MCF 10A (cell line): ENCODE measurements around the gene ST3GAL3. TPM values are rescaled to one million over a fixed set of nuclear protein-coding genes. Genes with fewer than 3 reads are reported as not detected.

Experiments
- BruUV-seq: library from RNA; stranded (reverse); fragments of 400-500 nt; replicated peaks from 2 replicates; lab custom pipeline; 2021; lab: Mats Ljungman, UMichigan
- CTCF ChIA-PET: fragments of 300-600 bp; sonication (Branson Sonifier 250); formaldehyde crosslinking; extraction: SDS; loops from one replicate; lab custom pipeline; 2021; ENCODE audit warnings: antibody characterized with exemption, inconsistent platforms; lab: Yijun Ruan, JAX
- POLR2A ChIA-PET: fragments of 300-600, 350-650 bp; sonication (Branson Sonifier 250); formaldehyde crosslinking; extraction: SDS; loops from one replicate; lab custom pipeline; 2020; ENCODE audit warnings: antibody characterized with exemption, inconsistent platforms; lab: Yijun Ruan, JAX
- DNase-seq: peaks from one replicate; pipeline ENCODE4 v3.0.0-alpha.2; 2018; ENCODE audit not compliant: unreplicated experiment
- H3K27ac Mint-ChIP-seq: one replicate; pipeline ENCODE4 v1.8.0; 2022; ENCODE audit warnings: mild to moderate bottlenecking, low read depth, mixed read lengths; ENCODE audit not compliant: unreplicated experiment
- H3K27me3 Mint-ChIP-seq: one replicate; pipeline ENCODE4 v1.8.0; 2022; ENCODE audit warnings: mixed read lengths; ENCODE audit not compliant: insufficient read depth, unreplicated experiment
- H3K36me3 Mint-ChIP-seq: one replicate; pipeline ENCODE4 v1.8.0; 2022; ENCODE audit warnings: mild to moderate bottlenecking, moderate library complexity, mixed read lengths; ENCODE audit not compliant: insufficient read depth, unreplicated experiment
- H3K4me1 Mint-ChIP-seq: one replicate; pipeline ENCODE4 v1.8.0; 2022; ENCODE audit warnings: mixed read lengths; ENCODE audit not compliant: insufficient read depth, unreplicated experiment
- H3K4me3 Mint-ChIP-seq: one replicate; pipeline ENCODE4 v1.8.0; 2022; ENCODE audit warnings: mild to moderate bottlenecking, moderate library complexity, mixed read lengths; ENCODE audit not compliant: unreplicated experiment
- H3K9me3 Mint-ChIP-seq: one replicate; pipeline ENCODE4 v1.8.0; 2022; ENCODE audit warnings: mixed read lengths; ENCODE audit not compliant: unreplicated experiment
- CTCF ChIP-seq: fragments of 200-600 bp; IDR thresholded peaks from one replicate; pipeline ENCODE4 v1.8.0; 2022; ENCODE audit warnings: antibody characterized with exemption, mild to moderate bottlenecking; ENCODE audit not compliant: unreplicated experiment
- intact Hi-C: fragments of 100-400 bp; cut with micrococcal nuclease; formaldehyde crosslinking; loops from 2 replicates; pipeline ENCODE4 v1.14.1; 2022
- total RNA-seq: library from RNA; stranded (reverse); gene quantifications from 2 replicates; pipeline ENCODE4 v1.2.3, GENCODE V29; 2022

ST3GAL3 gene
- total RNA-seq, 1 experiment from 2014 or later: 24.2 TPM

- Mint-ChIP-seq H3K9me3 (no peaks in the 10 kb centered on the region), H3K4me1 (no peaks in the 10 kb centered on the region), H3K4me3 (no peak overlapping the region), H3K27me3 (no peaks in the 10 kb centered on the region), H3K27ac (no peak overlapping the region), H3K36me3 (no peaks in the 10 kb centered on the region)
- POLR2A ChIA-PET: no interaction called here
- BruUV-seq: no TSS peak
- no peak for TF ChIP-seq CTCF
- intact Hi-C loops: no loop called here
- peak; percentile 29 for DNase-seq
- CTCF ChIA-PET: interaction anchor here (0.9 kb wide), 1 partner anchor 49 kb away, joined by 8 read pairs; no protein-coding TSS in a partner anchor
Observed at GRCh38 chr1:43885279-43885801, 178.0 kb downstream of the ST3GAL3 start.

GRCh38 chr1:43887748-43888147, 180.4 kb downstream of the ST3GAL3 start:
- H3K27me3 Mint-ChIP-seq: no peaks in the 10 kb centered on the region
- ChIA-PET CTCF (no interaction called here), POLR2A (interaction anchor here (0.7 kb wide), 2 partner anchors 123 to 578 kb away, joined by 3 read pairs; no protein-coding TSS in a partner anchor)
- no peak for TF ChIP-seq CTCF
- intact Hi-C loops: no loop called here
- no peaks in the 10 kb centered on the region for H3K9me3 Mint-ChIP-seq
- no peaks in the 10 kb centered on the region for H3K4me1 Mint-ChIP-seq
- DNase-seq: no peak
- no peak overlapping the region for H3K27ac Mint-ChIP-seq
- no peaks in the 10 kb centered on the region for H3K36me3 Mint-ChIP-seq
- H3K4me3 Mint-ChIP-seq: no peak overlapping the region
- BruUV-seq: no TSS peak

- no TSS peak for BruUV-seq
- no peak for DNase-seq
- Mint-ChIP-seq H3K36me3 (peaks cover 13% of the 10 kb centered on the region), H3K4me3 (no peak overlapping the region), H3K27me3 (no peaks in the 10 kb centered on the region), H3K9me3 (no peaks in the 10 kb centered on the region), H3K27ac (no peak overlapping the region), H3K4me1 (no peaks in the 10 kb centered on the region)
- intact Hi-C loops: no loop called here
- ChIA-PET CTCF (interaction anchor here (1.4 kb wide), 1 partner anchor 9 kb away, joined by 4 read pairs; no protein-coding TSS in a partner anchor), POLR2A (interaction anchor here (1.5 kb wide), 1 partner anchor 15 kb away, joined by 3 read pairs; no protein-coding TSS in a partner anchor)
- no peak for TF ChIP-seq CTCF
Observed at GRCh38 chr1:43890815-43891214, 183.5 kb downstream of the ST3GAL3 start.

GRCh38 chr1:43893006-43893405, 185.7 kb downstream of the ST3GAL3 start:
- no peak for TF ChIP-seq CTCF

More at GRCh38 chr1:43893006-43893405, 185.7 kb downstream of the ST3GAL3 start:
- ChIA-PET CTCF (interaction anchor here (0.6 to 1.2 kb wide), 2 partner anchors 42 to 130 kb away, joined by 3 to 4 read pairs; no protein-coding TSS in a partner anchor), POLR2A (interaction anchor here (0.6 to 0.7 kb wide), 3 partner anchors 17 to 97 kb away, joined by 3 to 4 read pairs (median 3); no protein-coding TSS in a partner anchor)
- Mint-ChIP-seq H3K36me3 (peaks cover 13% of the 10 kb centered on the region), H3K27me3 (no peaks in the 10 kb centered on the region), H3K4me1 (peaks cover 5% of the 10 kb centered on the region), H3K9me3 (no peaks in the 10 kb centered on the region), H3K4me3 (no peak overlapping the region), H3K27ac (no peak overlapping the region)
- intact Hi-C loops: no loop called here
- DNase-seq: no peak
- BruUV-seq: no TSS peak
